HepG2 (cell line): ENCODE results near the gene SIRT5. TPM values are rescaled to one million over a fixed set of nuclear protein-coding genes. Genes with fewer than 3 reads are reported as not detected.

Experiments
- DZIP1 ChIP-seq: sonication (generic); formaldehyde crosslinking; IDR thresholded peaks from 2 replicates; pipeline ENCODE4 v1.5.0; 2020; ENCODE audit warnings: mild to moderate bottlenecking, missing genetic modification reagents
- NCOA1 ChIP-seq: sonication (generic); formaldehyde crosslinking; IDR thresholded peaks from 2 replicates; pipeline ENCODE4 v1.9.0; 2021; ENCODE audit warnings: missing genetic modification reagents
- NR0B2 ChIP-seq: sonication (generic); formaldehyde crosslinking; IDR thresholded peaks from 2 replicates; pipeline ENCODE4 v1.4.0; 2020; ENCODE audit warnings: mild to moderate bottlenecking, missing genetic modification reagents
- SMAD1 ChIP-seq: sonication (generic); formaldehyde crosslinking; IDR thresholded peaks from 2 replicates; pipeline ENCODE4 v1.4.0; 2020; ENCODE audit warnings: missing genetic modification reagents, low read depth, mild to moderate bottlenecking, borderline replicate concordance
- SNAPC4 ChIP-seq: sonication (generic); formaldehyde crosslinking; IDR thresholded peaks from 2 replicates; pipeline ENCODE4 v1.4.0; 2020; ENCODE audit warnings: mild to moderate bottlenecking, missing genetic modification reagents
- ZSCAN5A ChIP-seq: sonication (generic); formaldehyde crosslinking; IDR thresholded peaks from 2 replicates; pipeline ENCODE4 v1.8.0; 2022; ENCODE audit warnings: mild to moderate bottlenecking, missing genetic modification reagents, borderline replicate concordance
- polyA plus RNA-seq, 8 experiments: library from polyadenylated mRNA; depleted of rRNA in 3 of 8; stranded (reverse) in 7 of 8; unstranded in 1 of 8; fragments of >200 nt; fragmentation: Illumina TruSeq in 4 of 8; extraction: Trizol in 4 of 8; gene quantifications; 2 replicates each; pipeline versions ENCODE4 v1.2.1 to v1.2.3, GENCODE V29; 2011 to 2016; ENCODE audit warnings: low read depth in 4 of 8, missing spikeins in 1 of 8, mixed read lengths in 1 of 8; ENCODE audit not compliant: insufficient read depth in 1 of 8
- total RNA-seq, 5 experiments: library from RNA; depleted of rRNA; stranded (reverse); fragments of >200 nt; fragmentation: Illumina TruSeq; extraction: Trizol; gene quantifications; 2 replicates each; pipeline ENCODE4 v1.2.3, GENCODE V29; 2016; ENCODE audit warnings: low read depth in 1 of 5

The SIRT5 gene
- total and polyA plus RNA-seq, 2 of the 13 experiments (the other 11 are each of a cell fraction or from before 2014, with no cell fraction given) = 14.1 to 16.6 TPM

GRCh38 chr6:13638626-13639025 is 64.2 kb downstream of the SIRT5 start (continued):
- TF ChIP-seq DZIP1 = no peak
- no peak for TF ChIP-seq NCOA1
- no peak for TF ChIP-seq SNAPC4
- no peak for TF ChIP-seq ZSCAN5A (CRISPR knock-in tag)
- no peak for TF ChIP-seq NR0B2
- no peak for TF ChIP-seq SMAD1 (CRISPR knock-in tag)
- TF ChIP-seq, all 625 proteins: peak for 0
